Posterior vena cava (tissue), 2 donors: ENCODE data around the gene INTS11. TPM values are rescaled to one million over a fixed set of nuclear protein-coding genes. Genes with fewer than 3 reads are reported as not detected.
"Not testable (repeated sequence)": the region's sequence is repeated elsewhere in the genome, so short reads cannot be mapped to it uniquely, and the experiment has no call there.

Experiments
- DNase-seq: peaks from one replicate; pipeline ENCODE4 v3.0.0-alpha.2; 2020; ENCODE audit warnings: low spot score
- intact Hi-C, 2 donors: fragments of 100-400 bp; cut with DNase I; formaldehyde crosslinking; loops; one replicate each; pipeline versions ENCODE4 v1.14.1 to v1.14.2; 2022 to 2023
- total RNA-seq, 2 donors: library from RNA; stranded (reverse); fragmentation: NEBNext Ultra II Directional; extraction: Animal tissue kit (Norgen Biotek cat#: 25700); gene quantifications; one replicate each; pipeline ENCODE4 v1.2.1, GENCODE V29; 2021
- donor health status: DM: yes; HTN: yes; CAD: no.
- donor health status: DM: yes; HTN: yes; CAD: no.

Gene INTS11
- total RNA-seq, 2 donors from 2014 or later = 61.8 to 65.6 TPM

GRCh38 chr1:1320666-1321448, 3.6 kb downstream of the INTS11 start:
- no peak for DNase-seq
- intact Hi-C loops = no loop called here

GRCh38 chr1:1319646-1319941, 4.9 kb downstream of the INTS11 start:
- intact Hi-C loops = no loop called here
- DNase-seq = no peak

- intact Hi-C loops = no loop called here
- DNase-seq = no peak
These were observed 5.4 kb downstream of the INTS11 start for GRCh38 chr1:1318777-1319645.

GRCh38 chr1:1318131-1318652, 6.3 kb downstream of the INTS11 start:
- intact Hi-C loops = no loop called here
- DNase-seq = peak; percentile 94

GRCh38 chr1:1317420-1317819, 7.0 kb downstream of the INTS11 start:
- no peak for DNase-seq
- intact Hi-C loops = no loop called here

- DNase-seq, intact Hi-C loops: not testable (repeated sequence)
These were observed 8.3 kb downstream of the INTS11 start for GRCh38 chr1:1316199-1316598.

GRCh38 chr1:1315435-1315954, 9.0 kb downstream of the INTS11 start:
- DNase-seq = no peak
- intact Hi-C loops = no loop called here

GRCh38 chr1:1314678-1315335, 9.7 kb downstream of the INTS11 start:
- intact Hi-C loops = loop anchor here in 1 of 2 donors (5.0 kb wide), 1 partner anchor 32 kb away; the partner anchor contains the start of gene DVL1
- DNase-seq = no peak

- no peak for DNase-seq
- intact Hi-C loops = loop anchor here in 1 of 2 donors (5.0 kb wide), 1 partner anchor 33 kb away; the partner anchor contains the start of gene DVL1
These were observed 10.2 kb downstream of the INTS11 start for GRCh38 chr1:1314237-1314586.

GRCh38 chr1:1313500-1314236, 10.8 kb downstream of the INTS11 start:
- intact Hi-C loops = loop anchor here in 1 of 2 donors (5.0 kb wide), 1 partner anchor 34 kb away; the partner anchor contains the start of gene DVL1

GRCh38 chr1:1312450-1313314, 11.8 kb downstream of the INTS11 start:
- intact Hi-C loops = loop anchor here in 1 of 2 donors (5.0 kb wide), 1 partner anchor 35 kb away; the partner anchor contains the start of gene DVL1

More at GRCh38 chr1:1313500-1314236, 10.8 kb downstream of the INTS11 start:
- no peak for DNase-seq

GRCh38 chr1:1311107-1312104, 13.1 kb downstream of the INTS11 start:
- no peak for DNase-seq
- intact Hi-C loops = loop anchor here in 1 of 2 donors (5.0 kb wide), 1 partner anchor 36 kb away; the partner anchor contains the start of gene DVL1

More at GRCh38 chr1:1312450-1313314, 11.8 kb downstream of the INTS11 start:
- DNase-seq = no peak

GRCh38 chr1:1310476-1311053, 13.9 kb downstream of the INTS11 start:
- intact Hi-C loops = loop anchor here in 1 of 2 donors (5.0 kb wide), 1 partner anchor 37 kb away; the partner anchor contains the start of gene DVL1
- no peak for DNase-seq

GRCh38 chr1:1310109-1310385, 14.4 kb downstream of the INTS11 start:
- intact Hi-C loops = loop anchor here in 1 of 2 donors (5.0 kb wide), 1 partner anchor 37 kb away; the partner anchor contains the start of gene DVL1
- no peak for DNase-seq

GRCh38 chr1:1309251-1310108, 15.0 kb downstream of the INTS11 start:
- intact Hi-C loops = loop anchor here in 1 of 2 donors (5.0 kb wide), 1 partner anchor 38 kb away; the partner anchor contains the start of gene DVL1
- no peak for DNase-seq
